SH-SY5Y (cell line): ENCODE measurements around the gene CDKN2C.

Experiments used
- GATA2 ChIP-seq: IDR thresholded peaks from 2 replicates; pipeline ENCODE4 v1.6.1; 2011; ENCODE audit warnings: mild to moderate bottlenecking, low read depth, low read length
- GATA3 ChIP-seq: IDR thresholded peaks from 2 replicates; pipeline ENCODE4 v1.6.1; 2011; ENCODE audit warnings: low read depth, mild to moderate bottlenecking, low read length, moderate library complexity

GRCh38 chr1:50992532-50993318, 22.7 kb downstream of the CDKN2C start:
- TF ChIP-seq GATA2 (no peak), GATA3 (no peak)
